Activated CD4-positive, CD25-positive, alpha-beta regulatory T cell treated with anti-CD3 and anti-CD28 coated beads, Interleukin-2, amount 50 U/mL, for 72 hours (primary cell): ENCODE measurements around the gene STK31.
"Not testable (repeated sequence)": the region's sequence is repeated elsewhere in the genome, so short reads cannot be mapped to it uniquely, and the experiment has no call there.

ENCODE experiments used
- DNase-seq: peaks from one replicate; pipeline ENCODE4 v3.0.0; 2021

The STK31 gene

GRCh38 chr7:23713285-23714149 lies 3.5 kb downstream of the STK31 start:
- no peak for DNase-seq

- DNase-seq, result no peak
These were observed 4.1 kb downstream of the STK31 start for GRCh38 chr7:23714150-23714464.

GRCh38 chr7:23714579-23714978 lies 4.6 kb downstream of the STK31 start:
- DNase-seq, result no peak

- DNase-seq, result no peak
These were observed 5.1 kb downstream of the STK31 start for GRCh38 chr7:23715099-23715498.

- no peak for DNase-seq
These were observed 7.8 kb downstream of the STK31 start for GRCh38 chr7:23717788-23718187.

GRCh38 chr7:23721456-23721855 lies 11.4 kb downstream of the STK31 start:
- no peak for DNase-seq

- not testable (repeated sequence) for DNase-seq
These were observed 12.7 kb downstream of the STK31 start for GRCh38 chr7:23722587-23723216.

- not testable (repeated sequence) for DNase-seq
These were observed 14.1 kb downstream of the STK31 start for GRCh38 chr7:23724113-23724512.

GRCh38 chr7:23742051-23742450 lies 32.0 kb downstream of the STK31 start:
- no peak for DNase-seq

GRCh38 chr7:23743226-23743625 lies 33.2 kb downstream of the STK31 start:
- DNase-seq, result no peak

GRCh38 chr7:23746629-23747028 lies 36.6 kb downstream of the STK31 start:
- no peak for DNase-seq

- no peak for DNase-seq
These were observed 41.8 kb downstream of the STK31 start for GRCh38 chr7:23751852-23752251.

GRCh38 chr7:23758839-23759238 lies 48.8 kb downstream of the STK31 start:
- DNase-seq, result not testable (repeated sequence)

- DNase-seq, result no peak
These were observed 49.8 kb downstream of the STK31 start for GRCh38 chr7:23759671-23760391.

- no peak for DNase-seq
These were observed 55.9 kb downstream of the STK31 start for GRCh38 chr7:23765943-23766342.

GRCh38 chr7:23767514-23767913 lies 57.5 kb downstream of the STK31 start:
- no peak for DNase-seq

- no peak for DNase-seq
These were observed 58.0 kb downstream of the STK31 start for GRCh38 chr7:23768022-23768421.

GRCh38 chr7:23779185-23779800 lies 69.3 kb downstream of the STK31 start:
- not testable (repeated sequence) for DNase-seq

GRCh38 chr7:23783115-23783514 lies 73.1 kb downstream of the STK31 start:
- no peak for DNase-seq

GRCh38 chr7:23787272-23787671 lies 77.3 kb downstream of the STK31 start:
- DNase-seq, result no peak

GRCh38 chr7:23788843-23789242 lies 78.8 kb downstream of the STK31 start:
- DNase-seq, result no peak

- no peak for DNase-seq
These were observed 81.7 kb downstream of the STK31 start for GRCh38 chr7:23791721-23792120.

GRCh38 chr7:23802720-23803397 lies 92.8 kb downstream of the STK31 start:
- no peak for DNase-seq
